SK-N-SH treated with all-trans-retinoic acid at 6 μM for 48 hours (cell line): ENCODE measurements around the gene RASGEF1C.
"Not testable (repeated sequence)": the region's sequence is repeated elsewhere in the genome, so short reads cannot be mapped to it uniquely, and the experiment has no call there.

Experiments used
- ATAC-seq: fragments of 200-7000 bp; cut with Tn5 transposase; 3 replicates; pipeline ENCODE4 v1.9.1; 2020; ENCODE audit warnings: mild to moderate bottlenecking, moderate library complexity
- ARNTL ChIP-seq: fragments of 450-650 bp; formaldehyde crosslinking; IDR thresholded peaks from 2 replicates; pipeline ENCODE4 v1.5.0; 2020; ENCODE audit warnings: low read depth, mild to moderate bottlenecking, moderate library complexity, borderline replicate concordance
- BACH2 ChIP-seq: fragments of 250-450 bp; sonication (Bioruptor Pico); IDR thresholded peaks from 2 replicates; pipeline ENCODE4 v1.9.0; 2021; ENCODE audit warnings: mild to moderate bottlenecking, borderline replicate concordance
- CSDC2 ChIP-seq: fragments of 250-450 bp; sonication (Bioruptor Pico); IDR thresholded peaks from 2 replicates; pipeline ENCODE4 v1.5.0; 2020; ENCODE audit warnings: mild to moderate bottlenecking, moderate library complexity
- ESRRG ChIP-seq: fragments of 250-450 bp; sonication (Bioruptor Pico); IDR thresholded peaks from 2 replicates; pipeline ENCODE4 v1.6.1; 2021; ENCODE audit warnings: mild to moderate bottlenecking
- GLIS3 ChIP-seq: fragments of 250-450 bp; sonication (Bioruptor Pico); IDR thresholded peaks from 2 replicates; pipeline ENCODE4 v1.5.0; 2020; ENCODE audit warnings: mild to moderate bottlenecking, moderate library complexity
- OSR1 ChIP-seq: fragments of 250-450 bp; sonication (Bioruptor Pico); IDR thresholded peaks from 2 replicates; pipeline ENCODE4 v1.8.0; 2022; ENCODE audit warnings: moderate library complexity, mild to moderate bottlenecking, inconsistent platforms
- PPARA ChIP-seq: fragments of 250-450 bp; sonication (Bioruptor Pico); IDR thresholded peaks from 2 replicates; pipeline ENCODE4 v1.5.0; 2020; ENCODE audit warnings: mild to moderate bottlenecking, borderline replicate concordance
- RARB ChIP-seq: fragments of 250-450 bp; sonication (Bioruptor Pico); IDR thresholded peaks from 2 replicates; pipeline ENCODE4 v1.8.0; 2021; ENCODE audit warnings: mild to moderate bottlenecking, moderate library complexity
- SNAI2 ChIP-seq: fragments of 250-450 bp; sonication (Bioruptor Pico); IDR thresholded peaks from 2 replicates; pipeline ENCODE4 v1.5.0; 2020; ENCODE audit warnings: mild to moderate bottlenecking, moderate library complexity
- TOX ChIP-seq: fragments of 250-450 bp; sonication (Bioruptor Pico); IDR thresholded peaks from 2 replicates; pipeline ENCODE4 v1.8.0; 2021; ENCODE audit warnings: mild to moderate bottlenecking, moderate library complexity, borderline replicate concordance
- ZC3H10 ChIP-seq: fragments of 250-450 bp; sonication (Bioruptor Pico); IDR thresholded peaks from 2 replicates; pipeline ENCODE4 v1.5.1; 2021; ENCODE audit warnings: mild to moderate bottlenecking, moderate library complexity
- ZFP3 ChIP-seq: fragments of 250-450 bp; sonication (Bioruptor Pico); IDR thresholded peaks from 2 replicates; pipeline ENCODE4 v1.5.0; 2020; ENCODE audit warnings: mild to moderate bottlenecking, moderate library complexity
- ZFP30 ChIP-seq: fragments of 450-650 bp; formaldehyde crosslinking; IDR thresholded peaks from 2 replicates; pipeline ENCODE4 v1.5.0; 2022; ENCODE audit warnings: mild to moderate bottlenecking, moderate library complexity
- ZNF565 ChIP-seq: fragments of 450-650 bp; formaldehyde crosslinking; conservative IDR thresholded peaks from 2 replicates; pipeline ENCODE4 v1.5.0; 2020; ENCODE audit warnings: low read depth, mild to moderate bottlenecking, moderate library complexity
- ZNF70 ChIP-seq: fragments of 450-650 bp; formaldehyde crosslinking; IDR thresholded peaks from 2 replicates; pipeline ENCODE4 v1.5.0; 2020; ENCODE audit warnings: mild to moderate bottlenecking, moderate library complexity
- ZNF8 ChIP-seq: fragments of 450-650 bp; formaldehyde crosslinking; IDR thresholded peaks from 2 replicates; pipeline ENCODE4 v1.5.0; 2020; ENCODE audit warnings: mild to moderate bottlenecking, moderate library complexity
- TF ChIP-seq, protein P1 (sequence below): fragments of 250-450 bp; sonication (Bioruptor Pico); IDR thresholded peaks from 2 replicates; pipeline ENCODE4 v1.5.0; 2020; ENCODE audit warnings: mild to moderate bottlenecking, moderate library complexity
- TF ChIP-seq, protein P2 (sequence below): fragments of 250-450 bp; sonication (Bioruptor Pico); IDR thresholded peaks from 2 replicates; pipeline ENCODE4 v1.5.1; 2020; ENCODE audit warnings: low read depth, mild to moderate bottlenecking, moderate library complexity
- TF ChIP-seq, protein P3 (sequence below): fragments of 250-450 bp; sonication (Bioruptor Pico); IDR thresholded peaks from 2 replicates; pipeline ENCODE4 v1.8.0; 2021; ENCODE audit warnings: low read depth, mild to moderate bottlenecking, moderate library complexity, borderline replicate concordance
- TF ChIP-seq, protein P4 (sequence below): fragments of 250-450 bp; sonication (Bioruptor Pico); IDR thresholded peaks from 2 replicates; pipeline ENCODE4 v1.5.1; 2021; ENCODE audit warnings: mild to moderate bottlenecking, moderate library complexity
- TF ChIP-seq, protein P5 (sequence below): fragments of 250-450 bp; sonication (Bioruptor Pico); IDR thresholded peaks from 2 replicates; pipeline ENCODE4 v1.8.0; 2020; ENCODE audit warnings: mild to moderate bottlenecking, moderate library complexity, borderline replicate concordance

Gene RASGEF1C

DNA sequence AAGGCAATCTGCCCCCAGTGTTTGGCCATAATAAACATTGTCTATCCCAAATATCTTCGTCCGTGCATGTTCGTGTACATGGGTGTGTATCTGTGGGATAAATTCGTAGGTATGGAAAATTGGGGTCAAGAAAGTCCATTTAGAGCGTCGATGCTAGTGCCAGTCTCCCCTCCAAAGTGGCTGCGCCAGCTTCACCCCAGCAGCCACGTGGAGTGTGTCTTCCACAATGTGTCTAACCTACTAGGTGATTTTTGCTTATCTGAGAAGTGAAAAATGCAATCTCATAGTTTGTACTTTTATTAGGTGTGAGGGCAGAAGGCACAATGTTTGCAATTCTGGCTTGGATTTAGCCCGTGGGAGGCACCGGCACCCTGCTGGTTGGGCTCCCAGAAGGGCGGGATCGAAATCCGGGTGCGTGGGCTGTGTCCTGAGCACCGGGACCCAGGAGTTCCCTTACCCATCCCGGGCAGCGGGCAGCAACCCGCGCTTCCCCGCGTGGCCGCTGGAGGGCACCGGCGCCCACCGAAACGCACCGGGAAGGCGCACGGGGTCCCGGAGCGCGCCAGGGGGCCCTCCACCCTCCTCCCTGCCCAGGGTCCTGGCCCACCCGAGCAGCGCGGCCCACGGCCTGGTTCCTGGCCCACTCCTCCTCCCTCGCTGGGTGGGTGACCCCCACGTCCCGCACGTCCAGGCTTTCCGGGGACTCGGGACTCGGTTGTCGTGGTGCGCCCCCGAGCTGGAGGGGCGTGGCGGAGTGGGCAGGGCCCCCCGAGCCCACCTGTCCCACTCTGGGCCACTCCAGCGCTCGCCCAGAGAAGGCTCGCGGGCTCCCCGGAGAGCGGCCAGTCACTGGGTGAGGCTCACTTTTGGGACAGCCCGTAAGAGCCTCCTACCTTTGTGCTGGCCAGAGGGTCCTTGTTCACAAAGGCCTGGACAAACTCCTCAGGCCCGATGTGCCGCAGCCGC lies 82.0 kb downstream of the RASGEF1C start:
- peak; percentile 87 for ATAC-seq
- TF ChIP-seq BACH2, result no peak
- no peak for TF ChIP-seq SNAI2 (CRISPR knock-in tag)
- no peak for TF ChIP-seq TOX (CRISPR knock-in tag)
- no peak for TF ChIP-seq PPARA (CRISPR knock-in tag)
- TF ChIP-seq ESRRG, result no peak
- no peak for TF ChIP-seq ZFP30 (CRISPR knock-in tag)
- TF ChIP-seq CSDC2, result no peak
- no peak for TF ChIP-seq ZNF8 (CRISPR knock-in tag)
- TF ChIP-seq, protein P1, sequence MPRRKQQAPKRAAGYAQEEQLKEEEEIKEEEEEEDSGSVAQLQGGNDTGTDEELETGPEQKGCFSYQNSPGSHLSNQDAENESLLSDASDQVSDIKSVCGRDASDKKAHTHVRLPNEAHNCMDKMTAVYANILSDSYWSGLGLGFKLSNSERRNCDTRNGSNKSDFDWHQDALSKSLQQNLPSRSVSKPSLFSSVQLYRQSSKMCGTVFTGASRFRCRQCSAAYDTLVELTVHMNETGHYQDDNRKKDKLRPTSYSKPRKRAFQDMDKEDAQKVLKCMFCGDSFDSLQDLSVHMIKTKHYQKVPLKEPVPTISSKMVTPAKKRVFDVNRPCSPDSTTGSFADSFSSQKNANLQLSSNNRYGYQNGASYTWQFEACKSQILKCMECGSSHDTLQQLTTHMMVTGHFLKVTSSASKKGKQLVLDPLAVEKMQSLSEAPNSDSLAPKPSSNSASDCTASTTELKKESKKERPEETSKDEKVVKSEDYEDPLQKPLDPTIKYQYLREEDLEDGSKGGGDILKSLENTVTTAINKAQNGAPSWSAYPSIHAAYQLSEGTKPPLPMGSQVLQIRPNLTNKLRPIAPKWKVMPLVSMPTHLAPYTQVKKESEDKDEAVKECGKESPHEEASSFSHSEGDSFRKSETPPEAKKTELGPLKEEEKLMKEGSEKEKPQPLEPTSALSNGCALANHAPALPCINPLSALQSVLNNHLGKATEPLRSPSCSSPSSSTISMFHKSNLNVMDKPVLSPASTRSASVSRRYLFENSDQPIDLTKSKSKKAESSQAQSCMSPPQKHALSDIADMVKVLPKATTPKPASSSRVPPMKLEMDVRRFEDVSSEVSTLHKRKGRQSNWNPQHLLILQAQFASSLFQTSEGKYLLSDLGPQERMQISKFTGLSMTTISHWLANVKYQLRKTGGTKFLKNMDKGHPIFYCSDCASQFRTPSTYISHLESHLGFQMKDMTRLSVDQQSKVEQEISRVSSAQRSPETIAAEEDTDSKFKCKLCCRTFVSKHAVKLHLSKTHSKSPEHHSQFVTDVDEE (CRISPR knock-in tag), result no peak
- TF ChIP-seq, protein P2, sequence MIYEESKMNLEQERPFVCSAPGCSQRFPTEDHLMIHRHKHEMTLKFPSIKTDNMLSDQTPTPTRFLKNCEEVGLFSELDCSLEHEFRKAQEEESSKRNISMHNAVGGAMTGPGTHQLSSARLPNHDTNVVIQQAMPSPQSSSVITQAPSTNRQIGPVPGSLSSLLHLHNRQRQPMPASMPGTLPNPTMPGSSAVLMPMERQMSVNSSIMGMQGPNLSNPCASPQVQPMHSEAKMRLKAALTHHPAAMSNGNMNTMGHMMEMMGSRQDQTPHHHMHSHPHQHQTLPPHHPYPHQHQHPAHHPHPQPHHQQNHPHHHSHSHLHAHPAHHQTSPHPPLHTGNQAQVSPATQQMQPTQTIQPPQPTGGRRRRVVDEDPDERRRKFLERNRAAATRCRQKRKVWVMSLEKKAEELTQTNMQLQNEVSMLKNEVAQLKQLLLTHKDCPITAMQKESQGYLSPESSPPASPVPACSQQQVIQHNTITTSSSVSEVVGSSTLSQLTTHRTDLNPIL (CRISPR knock-in tag), result no peak
- TF ChIP-seq ZC3H10, result no peak
- TF ChIP-seq OSR1 (CRISPR knock-in tag), result no peak
- TF ChIP-seq, protein P3, sequence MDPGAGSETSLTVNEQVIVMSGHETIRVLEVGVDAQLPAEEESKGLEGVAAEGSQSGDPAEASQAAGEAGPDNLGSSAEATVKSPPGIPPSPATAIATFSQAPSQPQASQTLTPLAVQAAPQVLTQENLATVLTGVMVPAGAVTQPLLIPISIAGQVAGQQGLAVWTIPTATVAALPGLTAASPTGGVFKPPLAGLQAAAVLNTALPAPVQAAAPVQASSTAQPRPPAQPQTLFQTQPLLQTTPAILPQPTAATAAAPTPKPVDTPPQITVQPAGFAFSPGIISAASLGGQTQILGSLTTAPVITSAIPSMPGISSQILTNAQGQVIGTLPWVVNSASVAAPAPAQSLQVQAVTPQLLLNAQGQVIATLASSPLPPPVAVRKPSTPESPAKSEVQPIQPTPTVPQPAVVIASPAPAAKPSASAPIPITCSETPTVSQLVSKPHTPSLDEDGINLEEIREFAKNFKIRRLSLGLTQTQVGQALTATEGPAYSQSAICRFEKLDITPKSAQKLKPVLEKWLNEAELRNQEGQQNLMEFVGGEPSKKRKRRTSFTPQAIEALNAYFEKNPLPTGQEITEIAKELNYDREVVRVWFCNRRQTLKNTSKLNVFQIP (CRISPR knock-in tag), result no peak
- TF ChIP-seq ARNTL (CRISPR knock-in tag), result no peak
- no peak for TF ChIP-seq GLIS3 (CRISPR knock-in tag)
- TF ChIP-seq, protein P4, sequence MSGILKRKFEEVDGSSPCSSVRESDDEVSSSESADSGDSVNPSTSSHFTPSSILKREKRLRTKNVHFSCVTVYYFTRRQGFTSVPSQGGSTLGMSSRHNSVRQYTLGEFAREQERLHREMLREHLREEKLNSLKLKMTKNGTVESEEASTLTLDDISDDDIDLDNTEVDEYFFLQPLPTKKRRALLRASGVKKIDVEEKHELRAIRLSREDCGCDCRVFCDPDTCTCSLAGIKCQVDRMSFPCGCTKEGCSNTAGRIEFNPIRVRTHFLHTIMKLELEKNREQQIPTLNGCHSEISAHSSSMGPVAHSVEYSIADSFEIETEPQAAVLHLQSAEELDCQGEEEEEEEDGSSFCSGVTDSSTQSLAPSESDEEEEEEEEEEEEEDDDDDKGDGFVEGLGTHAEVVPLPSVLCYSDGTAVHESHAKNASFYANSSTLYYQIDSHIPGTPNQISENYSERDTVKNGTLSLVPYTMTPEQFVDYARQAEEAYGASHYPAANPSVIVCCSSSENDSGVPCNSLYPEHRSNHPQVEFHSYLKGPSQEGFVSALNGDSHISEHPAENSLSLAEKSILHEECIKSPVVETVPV (CRISPR knock-in tag), result no peak
- TF ChIP-seq, all 23 proteins: peak for 0

DNA sequence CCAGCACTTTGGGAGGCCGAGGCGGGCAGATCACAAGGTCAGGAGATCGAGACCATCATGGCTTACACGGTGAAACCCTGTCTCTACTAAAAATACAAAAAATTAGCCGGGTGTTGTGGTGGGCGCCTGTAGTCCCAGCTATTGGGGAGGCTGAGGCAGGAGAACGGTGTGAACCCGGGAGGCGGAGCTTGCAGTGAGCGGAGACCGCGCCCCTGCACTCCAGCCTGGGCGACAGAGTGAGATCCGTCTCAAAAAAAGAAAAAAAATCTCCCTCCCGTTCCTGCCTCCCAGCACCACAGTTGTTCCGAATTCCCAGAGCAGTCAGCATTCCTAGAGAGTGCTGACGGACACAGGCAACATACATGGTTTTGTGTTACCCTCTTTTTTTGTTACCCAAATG lies 82.9 kb downstream of the RASGEF1C start:
- ATAC-seq, result not testable (repeated sequence)

DNA sequence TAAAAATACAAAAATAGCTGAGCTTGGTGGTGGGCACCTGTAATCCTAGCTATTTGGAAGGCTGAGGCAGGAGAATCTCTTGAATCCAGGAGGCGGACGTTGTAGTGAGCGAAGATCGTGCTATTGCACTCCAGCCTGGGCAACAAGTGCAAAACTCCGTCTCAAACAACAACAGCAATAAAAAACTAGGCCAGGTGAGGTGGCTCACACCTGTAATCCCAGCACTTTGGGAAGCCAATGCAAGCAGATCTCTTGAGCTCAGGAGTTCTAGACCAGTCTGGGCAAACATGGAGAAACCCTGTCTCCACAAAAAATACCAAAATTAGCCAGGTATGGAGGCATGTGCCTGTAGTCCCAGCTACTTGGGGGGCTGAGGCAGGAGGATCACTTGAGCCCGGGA lies 84.3 kb downstream of the RASGEF1C start:
- not testable (repeated sequence) for ATAC-seq

DNA sequence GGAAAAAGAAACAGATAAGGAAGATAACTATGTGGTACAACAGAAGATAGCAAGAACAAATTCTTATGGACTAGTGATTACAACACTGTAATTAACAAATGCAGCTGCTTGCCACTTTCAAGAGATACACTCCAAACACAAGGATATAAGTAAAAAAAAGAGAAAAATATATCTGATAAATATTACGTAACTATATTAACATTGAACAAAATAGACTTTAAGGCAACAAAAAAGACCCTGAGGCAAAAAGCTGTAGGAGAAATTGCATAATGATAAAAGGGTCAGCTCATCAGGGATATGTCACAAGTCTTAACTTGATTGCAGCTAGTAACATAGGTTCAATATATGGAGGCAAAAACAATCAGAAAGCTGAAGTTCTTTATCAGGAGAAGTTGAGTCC lies 86.1 kb downstream of the RASGEF1C start:
- ATAC-seq, result no peak
- TF ChIP-seq ZNF8 (CRISPR knock-in tag) (no peak), PPARA (CRISPR knock-in tag) (no peak), ZFP3 (CRISPR knock-in tag) (no peak), GLIS3 (CRISPR knock-in tag) (no peak), TOX (CRISPR knock-in tag) (no peak), ZC3H10 (no peak), OSR1 (CRISPR knock-in tag) (no peak), SNAI2 (CRISPR knock-in tag) (no peak), ZNF565 (CRISPR knock-in tag) (no peak), RARB (CRISPR knock-in tag) (no peak), ESRRG (no peak), ZNF70 (CRISPR knock-in tag) (no peak), CSDC2 (no peak)
- TF ChIP-seq, protein P5, sequence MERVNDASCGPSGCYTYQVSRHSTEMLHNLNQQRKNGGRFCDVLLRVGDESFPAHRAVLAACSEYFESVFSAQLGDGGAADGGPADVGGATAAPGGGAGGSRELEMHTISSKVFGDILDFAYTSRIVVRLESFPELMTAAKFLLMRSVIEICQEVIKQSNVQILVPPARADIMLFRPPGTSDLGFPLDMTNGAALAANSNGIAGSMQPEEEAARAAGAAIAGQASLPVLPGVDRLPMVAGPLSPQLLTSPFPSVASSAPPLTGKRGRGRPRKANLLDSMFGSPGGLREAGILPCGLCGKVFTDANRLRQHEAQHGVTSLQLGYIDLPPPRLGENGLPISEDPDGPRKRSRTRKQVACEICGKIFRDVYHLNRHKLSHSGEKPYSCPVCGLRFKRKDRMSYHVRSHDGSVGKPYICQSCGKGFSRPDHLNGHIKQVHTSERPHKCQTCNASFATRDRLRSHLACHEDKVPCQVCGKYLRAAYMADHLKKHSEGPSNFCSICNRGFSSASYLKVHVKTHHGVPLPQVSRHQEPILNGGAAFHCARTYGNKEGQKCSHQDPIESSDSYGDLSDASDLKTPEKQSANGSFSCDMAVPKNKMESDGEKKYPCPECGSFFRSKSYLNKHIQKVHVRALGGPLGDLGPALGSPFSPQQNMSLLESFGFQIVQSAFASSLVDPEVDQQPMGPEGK (CRISPR knock-in tag), result no peak
- TF ChIP-seq, protein P1 (CRISPR knock-in tag), result no peak
- TF ChIP-seq, protein P4 (CRISPR knock-in tag), result no peak
